T follicular helper cell (primary cell): ENCODE measurements around the gene C18orf32.
A peak's percentile ranks its signal among the peaks of the same experiment; 100 is the strongest.
"Not testable (repeated sequence)": the region's sequence is repeated elsewhere in the genome, so short reads cannot be mapped to it uniquely, and the experiment has no call there.

ENCODE experiments used
- DNase-seq: peaks from one replicate; pipeline ENCODE4 v3.0.0-alpha.2; 2020; ENCODE audit warnings: low read depth

The C18orf32 gene

GRCh38 chr18:49467599-49467998, 19.4 kb downstream of the C18orf32 start:
- no peak for DNase-seq

GRCh38 chr18:49467019-49467563, 19.9 kb downstream of the C18orf32 start:
- no peak for DNase-seq

GRCh38 chr18:49464718-49465598, 22.1 kb downstream of the C18orf32 start:
- DNase-seq, result no peak

DNA sequence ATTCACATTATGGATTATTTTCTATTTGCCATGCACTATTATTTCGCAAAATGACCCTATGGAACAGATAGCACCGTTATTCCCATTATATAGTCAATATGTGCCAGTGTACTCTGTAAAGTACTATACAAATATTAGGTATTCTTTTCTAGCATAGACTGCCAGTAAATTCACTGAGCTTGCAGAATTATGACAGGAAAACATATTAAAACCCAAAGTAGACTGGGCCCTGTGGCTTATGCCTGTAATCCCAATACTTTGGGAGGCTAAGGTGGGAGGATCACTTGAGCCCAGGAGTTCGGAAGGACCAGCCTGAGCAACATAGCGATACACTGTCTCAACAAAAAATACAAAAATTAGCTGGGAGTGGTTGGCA, 25.4 kb downstream of the C18orf32 start:
- DNase-seq, result no peak

GRCh38 chr18:49460976-49461601, 25.9 kb downstream of the C18orf32 start:
- DNase-seq, result no peak

DNA sequence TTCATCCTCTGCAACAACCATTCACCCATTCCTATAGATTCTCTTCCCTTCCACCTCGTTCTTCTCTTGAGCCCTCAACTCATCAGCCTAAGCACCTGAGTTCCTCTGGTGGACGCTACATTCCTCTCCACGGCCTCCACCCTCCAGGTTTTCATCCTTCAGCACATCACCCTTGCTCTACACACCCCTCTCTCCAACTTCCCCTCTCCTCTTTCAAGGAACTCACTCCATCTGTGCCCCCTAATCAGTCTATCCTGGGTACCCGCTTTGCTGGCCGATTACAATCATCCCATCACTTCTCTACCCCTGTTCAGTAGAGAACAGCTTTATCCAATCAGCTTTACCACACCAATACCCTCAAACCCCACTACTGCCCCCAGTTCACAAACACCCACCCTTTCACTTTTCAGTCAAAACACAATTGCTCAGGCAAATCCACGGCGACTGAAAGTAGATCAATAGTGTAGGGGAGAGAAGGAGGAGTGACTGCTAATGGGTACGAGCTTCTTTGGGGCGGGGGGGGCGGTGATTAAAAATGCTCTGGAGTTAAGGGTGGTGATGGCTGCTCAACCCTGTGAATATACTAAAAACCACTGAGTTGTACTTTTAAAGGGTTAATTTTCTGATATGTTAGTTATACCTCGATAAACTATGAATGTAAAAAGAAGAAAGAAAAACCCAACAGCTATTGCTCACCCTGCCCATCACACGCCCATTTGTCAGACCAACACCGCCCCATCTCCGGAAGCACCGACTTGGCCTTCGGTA, 27.4 kb downstream of the C18orf32 start:
- no peak for DNase-seq

DNA sequence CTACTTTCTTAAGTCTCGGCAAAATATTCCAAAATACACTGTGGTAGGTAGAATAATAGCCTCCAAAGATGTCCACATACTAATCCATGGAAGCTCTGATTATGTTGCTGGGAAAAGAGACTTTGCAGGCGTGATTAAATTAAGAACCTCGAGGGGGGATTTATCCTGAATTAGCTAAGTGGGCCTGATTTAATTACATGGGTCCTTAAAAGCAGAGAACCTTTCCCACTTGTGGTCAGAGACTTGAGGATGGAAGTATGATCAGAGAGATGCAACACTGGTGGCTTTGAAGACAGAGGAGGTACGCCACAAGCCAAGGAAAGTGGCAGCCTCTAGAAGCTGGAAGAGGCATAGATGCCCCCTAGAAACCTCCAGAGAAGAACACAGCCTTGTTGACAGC, 29.4 kb downstream of the C18orf32 start:
- DNase-seq, result no peak

- DNase-seq, result no peak
Observed at GRCh38 chr18:49456794-49457193, 30.2 kb downstream of the C18orf32 start.

GRCh38 chr18:49452534-49452933, 34.5 kb downstream of the C18orf32 start:
- DNase-seq, result not testable (repeated sequence)

DNA sequence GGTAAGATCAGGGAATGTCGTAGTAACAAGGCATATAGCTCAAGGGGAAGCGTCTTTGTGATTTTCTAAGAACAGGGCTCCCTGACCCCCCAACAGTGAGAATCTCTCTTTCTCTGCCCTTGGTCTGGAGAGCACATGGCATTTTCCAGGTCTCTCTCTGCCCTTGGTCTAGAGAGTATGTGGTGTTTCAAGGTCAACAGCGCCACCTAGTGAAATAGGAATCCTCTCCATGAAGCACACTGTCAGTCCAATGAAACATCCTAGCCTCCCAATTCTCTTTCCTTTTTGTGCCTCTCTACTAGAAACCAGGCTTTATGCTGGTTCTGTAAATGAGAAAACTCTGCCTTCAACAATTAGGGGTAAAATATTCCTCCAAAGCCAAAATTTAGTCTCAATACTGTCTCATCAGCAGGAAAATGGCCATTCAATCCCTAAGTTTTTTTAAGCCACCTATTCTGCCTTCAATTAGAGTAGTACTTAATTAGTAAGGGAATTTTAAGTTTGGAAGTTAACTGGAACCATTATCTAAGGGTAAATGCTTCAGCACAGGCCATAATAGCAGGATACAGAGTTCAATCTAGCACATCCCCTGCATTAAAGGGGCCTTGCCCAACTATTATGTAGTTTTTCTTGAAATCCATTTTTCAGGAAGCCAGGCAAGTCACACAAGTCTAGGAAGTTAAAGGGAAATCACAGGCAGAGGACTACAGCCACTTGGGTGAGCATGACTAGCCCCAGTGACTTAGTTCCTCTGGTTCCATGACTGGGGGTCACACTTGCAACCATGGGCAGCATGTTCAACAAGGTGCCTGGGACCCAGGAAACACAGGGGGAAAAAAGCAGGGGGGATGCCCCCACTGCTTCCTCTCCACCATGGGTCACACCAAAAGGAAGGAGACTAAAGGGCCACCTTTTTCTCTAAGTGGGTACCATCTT, 39.0 kb downstream of the C18orf32 start:
- DNase-seq, result peak; percentile 23

GRCh38 chr18:49446481-49446880, 40.6 kb downstream of the C18orf32 start:
- DNase-seq, result no peak

- DNase-seq, result no peak
Observed at GRCh38 chr18:49444581-49444980, 42.5 kb downstream of the C18orf32 start.

DNA sequence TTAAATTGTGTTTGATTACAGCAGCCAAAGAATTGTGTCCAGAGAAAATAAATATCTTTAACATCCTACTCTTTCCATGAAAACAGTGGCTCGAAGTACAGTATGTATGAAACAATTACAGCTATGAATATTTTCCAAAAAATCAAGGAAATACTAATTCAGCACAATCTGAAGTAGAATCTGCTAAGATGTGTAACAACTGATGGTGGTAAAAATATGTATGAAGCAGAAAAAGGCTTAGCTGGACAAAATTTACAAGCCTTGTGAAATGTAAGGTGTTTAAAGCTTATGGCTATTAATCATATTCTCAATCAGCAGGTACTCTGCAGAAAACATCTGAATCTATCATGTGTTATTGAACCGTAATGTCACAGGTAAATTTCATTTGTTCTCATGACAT, 43.2 kb downstream of the C18orf32 start:
- DNase-seq, result no peak

GRCh38 chr18:49441338-49441938, 45.6 kb downstream of the C18orf32 start:
- DNase-seq, result no peak

DNA sequence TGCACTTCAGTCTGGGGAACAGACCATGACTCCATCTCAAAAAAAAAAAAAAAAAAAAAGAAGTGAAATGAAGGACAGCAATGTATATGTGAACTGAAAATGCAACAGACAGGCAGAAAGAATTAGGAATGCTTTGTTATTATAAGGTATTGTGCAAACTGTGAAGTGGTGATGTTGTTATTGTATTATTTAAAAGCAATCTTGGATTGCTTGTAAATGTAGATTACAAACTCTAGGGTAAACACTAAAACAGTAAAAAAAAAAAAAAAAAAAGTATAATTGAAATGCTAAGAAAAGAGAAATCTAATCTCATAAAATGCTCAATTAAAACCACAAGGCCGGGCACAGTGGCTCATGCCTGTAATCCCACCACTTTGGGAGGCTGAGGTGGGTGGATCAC, 51.9 kb downstream of the C18orf32 start:
- no peak for DNase-seq

DNA sequence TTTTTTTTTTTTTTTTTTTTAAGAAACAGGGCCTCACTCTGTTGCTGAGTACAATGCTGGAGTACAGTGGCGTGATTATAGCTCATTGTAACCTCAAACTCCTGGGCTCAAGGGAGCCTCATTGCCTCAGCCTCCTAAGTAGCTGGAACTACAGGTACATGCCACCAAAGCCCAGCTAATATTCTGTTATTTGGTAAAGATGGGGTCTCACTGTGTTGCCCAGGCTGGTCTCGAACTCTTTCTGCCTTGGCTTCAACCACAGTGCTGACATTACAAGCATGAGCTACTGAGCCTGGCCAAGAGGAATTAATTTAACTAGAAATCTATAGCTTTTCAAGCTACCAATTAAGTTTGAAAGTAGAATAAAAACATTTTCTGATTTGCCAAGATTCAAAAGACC, 54.4 kb downstream of the C18orf32 start:
- no peak for DNase-seq

GRCh38 chr18:49431165-49431962, 55.7 kb downstream of the C18orf32 start:
- no peak for DNase-seq
